ENCODE results near the gene PDYN. TPM values are rescaled to one million over a fixed set of nuclear protein-coding genes. Genes with fewer than 3 reads are reported as not detected.

Gene PDYN
- total RNA-seq, 2 donors from 2014 or later, result not detected

DNA sequence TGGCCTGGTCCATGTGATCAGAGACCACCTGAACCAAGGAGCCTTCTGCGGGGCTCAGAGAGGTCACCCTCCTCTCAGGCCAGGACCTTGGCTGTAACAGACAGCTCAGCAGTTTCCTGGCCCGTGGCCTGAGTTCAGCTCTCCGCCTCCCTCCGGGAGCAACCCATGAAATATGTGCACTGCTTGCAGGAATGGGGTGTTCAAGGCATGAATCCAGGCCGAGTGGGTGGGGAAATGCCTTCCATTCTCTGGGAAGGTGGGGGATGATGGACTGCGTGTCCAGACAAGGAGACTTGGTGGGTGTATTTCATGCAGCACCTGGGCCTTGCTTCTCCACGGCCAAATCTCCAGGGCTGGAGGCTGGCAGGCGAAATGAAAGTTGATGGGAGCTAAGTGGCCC, 52.6 kb downstream of the PDYN start:
- intact Hi-C loops (cut with DNase I, micrococcal nuclease), result no loop called here
- DNase-seq, result no peak
- ATAC-seq, result no peak

DNA sequence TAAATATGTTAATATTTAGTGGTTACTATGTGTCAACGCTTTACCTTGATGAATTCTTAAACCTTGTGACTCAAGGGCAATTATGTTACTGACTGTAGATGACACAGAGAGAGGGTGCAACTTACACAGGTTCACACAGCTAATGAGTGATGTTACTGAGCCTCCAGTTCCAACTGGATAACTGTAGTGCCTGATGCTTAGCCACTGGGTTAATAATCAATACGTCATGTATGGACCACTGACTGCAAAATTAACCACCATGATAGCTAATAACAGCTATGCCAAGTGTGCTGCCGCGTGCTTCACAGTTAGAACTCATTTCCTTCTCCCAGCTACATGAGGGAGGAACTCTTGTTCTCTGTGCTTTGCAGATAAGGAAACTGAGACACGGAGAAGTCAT, 53.3 kb downstream of the PDYN start:
- intact Hi-C loops (cut with DNase I, micrococcal nuclease), result no loop called here
- ATAC-seq (no peak), DNase-seq (no peak)

DNA sequence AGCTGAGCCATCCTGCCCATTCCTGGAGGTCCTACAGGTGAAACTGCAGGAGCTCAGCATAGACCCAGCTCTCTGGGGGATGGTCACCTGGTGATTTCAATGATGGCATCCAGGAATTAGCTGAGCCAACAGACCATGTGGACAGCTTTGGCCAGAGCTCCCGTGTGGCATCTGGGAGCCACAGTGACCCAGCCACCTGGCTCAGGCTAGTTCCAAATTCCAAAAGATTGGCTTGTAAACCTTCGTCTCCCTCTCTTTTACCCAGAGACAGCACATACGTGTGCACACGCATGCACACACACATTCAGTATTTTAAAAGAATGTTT, 54.6 kb downstream of the PDYN start:
- intact Hi-C loops (cut with DNase I, micrococcal nuclease), result no loop called here
- no peak for DNase-seq
- ATAC-seq, result no peak

DNA sequence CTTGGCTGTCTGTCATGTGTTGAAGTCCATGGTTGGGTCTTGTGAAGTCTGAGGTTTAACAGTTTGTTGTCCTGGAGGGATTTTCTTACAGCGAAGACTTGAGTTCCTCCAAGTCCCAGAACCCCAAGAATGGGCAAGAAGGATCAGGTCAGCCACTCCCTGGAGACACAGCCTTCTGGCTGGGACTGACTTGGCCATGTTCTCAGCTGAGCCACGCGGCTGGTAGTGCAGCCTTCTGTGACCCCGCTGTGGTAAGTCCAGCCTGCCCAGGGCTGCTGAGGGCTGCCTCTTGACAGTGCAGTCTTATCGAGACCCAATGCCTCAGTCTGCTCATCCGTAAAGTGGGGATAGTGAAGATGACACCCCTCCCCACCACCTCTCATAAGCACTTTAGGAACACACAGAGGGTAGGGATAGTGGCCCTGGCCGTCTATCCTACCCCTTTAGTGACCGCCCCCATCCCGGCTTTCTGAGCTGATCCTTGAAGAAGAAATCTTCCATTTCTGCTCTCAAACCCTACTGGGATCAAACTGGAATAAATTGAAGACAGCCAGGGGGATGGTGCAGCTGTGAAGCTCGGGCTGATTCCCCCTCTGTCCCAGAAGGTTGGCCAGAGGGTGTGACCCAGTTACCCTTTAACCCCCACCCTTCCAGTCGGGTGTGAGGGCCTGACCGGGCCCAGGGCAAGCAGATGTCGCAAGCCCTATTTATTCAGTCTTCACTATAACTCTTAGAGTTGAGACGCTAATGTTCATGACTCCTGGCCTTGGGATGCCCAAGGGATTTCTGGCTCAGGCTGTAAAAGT, 55.2 kb downstream of the PDYN start:
- no peak for DNase-seq
- ATAC-seq, result no peak
- intact Hi-C loops (cut with DNase I, micrococcal nuclease), result no loop called here

DNA sequence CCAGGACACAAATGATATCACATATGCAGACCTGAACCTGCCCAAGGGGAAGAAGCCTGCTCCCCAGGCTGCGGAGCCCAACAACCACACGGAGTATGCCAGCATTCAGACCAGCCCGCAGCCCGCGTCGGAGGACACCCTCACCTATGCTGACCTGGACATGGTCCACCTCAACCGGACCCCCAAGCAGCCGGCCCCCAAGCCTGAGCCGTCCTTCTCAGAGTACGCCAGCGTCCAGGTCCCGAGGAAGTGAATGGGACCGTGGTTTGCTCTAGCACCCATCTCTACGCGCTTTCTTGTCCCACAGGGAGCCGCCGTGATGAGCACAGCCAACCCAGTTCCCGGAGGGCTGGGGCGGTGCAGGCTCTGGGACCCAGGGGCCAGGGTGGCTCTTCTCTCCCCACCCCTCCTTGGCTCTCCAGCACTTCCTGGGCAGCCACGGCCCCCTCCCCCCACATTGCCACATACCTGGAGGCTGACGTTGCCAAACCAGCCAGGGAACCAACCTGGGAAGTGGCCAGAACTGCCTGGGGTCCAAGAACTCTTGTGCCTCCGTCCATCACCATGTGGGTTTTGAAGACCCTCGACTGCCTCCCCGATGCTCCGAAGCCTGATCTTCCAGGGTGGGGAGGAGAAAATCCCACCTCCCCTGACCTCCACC, 56.4 kb downstream of the PDYN start:
- DNase-seq (no peak), ATAC-seq (no peak)
- intact Hi-C loops (cut with DNase I, micrococcal nuclease), result no loop called here

DNA sequence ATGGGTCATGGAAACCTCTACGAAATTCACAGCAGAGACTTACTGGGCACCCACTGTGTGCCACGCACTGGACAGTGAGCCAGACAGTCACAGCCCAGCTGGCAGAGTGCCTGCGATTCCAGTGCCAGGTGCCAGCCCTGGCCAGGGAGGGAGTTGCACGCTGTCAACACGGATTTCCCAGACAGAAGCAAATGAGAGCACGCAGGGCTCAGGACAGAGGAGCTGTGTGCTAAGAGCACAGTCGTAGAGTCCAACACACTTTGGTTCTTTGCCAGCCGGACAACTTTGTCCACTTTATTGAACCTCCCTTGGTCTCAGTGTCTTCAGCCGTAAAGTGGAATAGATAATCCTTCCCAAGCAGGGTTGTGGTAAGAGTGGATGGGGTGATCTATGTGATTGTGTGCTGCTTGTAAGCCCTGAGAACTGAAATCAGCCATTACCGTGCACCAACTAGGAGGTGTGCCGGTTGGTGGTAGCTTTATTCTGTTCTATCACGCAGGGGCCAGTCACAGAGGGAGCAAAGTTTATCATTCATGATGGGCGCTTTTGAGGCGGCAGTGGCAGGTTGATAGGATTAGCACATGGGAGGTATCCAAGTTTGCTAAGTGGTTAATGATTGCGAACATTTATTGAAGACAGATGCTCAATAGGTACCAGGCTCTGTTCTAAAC, 58.0 kb downstream of the PDYN start:
- intact Hi-C loops (cut with DNase I, micrococcal nuclease), result no loop called here
- ATAC-seq, result peak; percentile 90
- DNase-seq, result peak; percentile 66 to 72

DNA sequence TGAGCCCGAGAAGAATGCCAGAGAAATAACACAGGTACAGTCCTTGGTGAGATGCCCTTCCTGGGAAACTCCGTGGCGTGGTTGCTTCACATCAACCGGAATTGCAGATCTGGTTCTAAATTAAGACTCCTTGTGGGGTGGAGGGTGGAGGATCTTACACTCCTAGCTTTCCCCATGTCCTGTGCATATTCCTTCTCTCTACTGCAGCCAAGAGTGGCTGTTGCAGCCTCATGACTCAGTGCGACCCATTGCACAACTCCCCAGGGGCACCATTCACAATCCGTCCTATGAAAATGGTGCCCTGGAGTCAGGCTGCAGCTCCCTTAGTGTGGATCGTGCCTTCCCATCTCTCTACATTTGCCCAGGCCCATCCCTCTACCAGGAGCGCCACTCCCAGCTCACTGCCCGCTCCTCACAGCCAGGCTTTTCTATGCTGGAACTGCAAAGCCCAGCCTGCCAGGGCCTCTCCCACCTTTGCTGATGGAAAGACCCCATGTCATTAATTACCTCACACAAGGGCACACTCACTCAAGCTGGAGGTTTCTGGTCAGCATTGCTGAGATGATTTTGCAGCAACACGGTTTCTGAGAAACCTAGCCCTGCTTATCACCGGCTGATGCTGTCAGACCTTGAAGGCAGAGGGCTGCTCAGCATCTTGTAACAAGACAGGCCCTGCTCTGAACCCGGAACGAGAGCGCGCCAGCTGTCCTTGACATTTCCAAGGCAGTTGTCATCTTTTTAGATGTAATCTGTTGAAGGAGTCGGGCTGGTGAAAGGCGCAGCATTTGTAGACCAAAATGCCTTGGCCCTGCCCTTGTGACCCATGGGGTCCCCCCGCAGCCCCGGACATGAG, 58.9 kb downstream of the PDYN start:
- peak in 1 of 2 donors; percentile 39 for DNase-seq
- intact Hi-C loops (cut with DNase I, micrococcal nuclease), result no loop called here
- no peak for ATAC-seq

DNA sequence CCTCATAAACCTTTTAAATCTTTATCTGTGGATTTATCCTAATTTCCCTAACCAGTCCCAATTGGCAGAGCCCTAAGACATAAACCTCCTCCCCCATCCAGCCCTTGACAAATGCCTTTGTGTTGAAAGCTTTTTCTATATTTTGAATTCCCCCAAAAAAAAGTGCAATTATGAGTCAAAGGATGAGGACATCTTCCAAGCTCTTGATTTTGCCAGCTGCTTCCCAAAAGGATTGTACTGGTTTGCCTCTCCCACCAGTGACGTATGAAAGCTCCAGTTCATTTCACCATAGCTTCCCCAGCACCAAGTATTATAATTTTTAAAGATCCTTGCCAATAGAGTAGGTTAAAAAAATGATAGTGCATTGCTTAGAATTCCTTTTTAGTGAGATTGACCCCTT, 59.7 kb downstream of the PDYN start:
- DNase-seq (no peak), ATAC-seq (no peak)
- intact Hi-C loops (cut with DNase I, micrococcal nuclease), result no loop called here

DNA sequence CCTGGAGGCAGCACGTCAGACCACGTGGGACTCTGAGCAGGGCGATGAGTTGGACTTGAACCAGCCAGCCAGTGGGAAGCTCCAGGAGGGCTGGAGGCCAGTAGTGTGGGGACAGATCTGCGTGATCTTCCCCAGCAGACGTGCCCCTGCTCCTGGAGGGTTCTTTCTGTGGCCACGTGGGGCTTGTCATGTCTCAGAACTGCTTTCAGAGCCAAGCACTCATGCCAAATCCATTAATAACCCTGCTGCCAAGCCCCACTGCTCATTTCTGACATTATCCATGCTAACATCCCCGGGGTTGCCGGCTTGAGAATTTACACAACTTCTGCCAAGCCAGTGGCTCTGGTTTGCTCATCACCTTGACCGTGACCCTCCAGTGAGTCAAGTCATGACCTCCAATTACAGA, 60.4 kb downstream of the PDYN start:
- DNase-seq (peak in 1 of 2 donors; percentile 59), ATAC-seq (no peak)
- intact Hi-C loops (cut with DNase I, micrococcal nuclease), result no loop called here

DNA sequence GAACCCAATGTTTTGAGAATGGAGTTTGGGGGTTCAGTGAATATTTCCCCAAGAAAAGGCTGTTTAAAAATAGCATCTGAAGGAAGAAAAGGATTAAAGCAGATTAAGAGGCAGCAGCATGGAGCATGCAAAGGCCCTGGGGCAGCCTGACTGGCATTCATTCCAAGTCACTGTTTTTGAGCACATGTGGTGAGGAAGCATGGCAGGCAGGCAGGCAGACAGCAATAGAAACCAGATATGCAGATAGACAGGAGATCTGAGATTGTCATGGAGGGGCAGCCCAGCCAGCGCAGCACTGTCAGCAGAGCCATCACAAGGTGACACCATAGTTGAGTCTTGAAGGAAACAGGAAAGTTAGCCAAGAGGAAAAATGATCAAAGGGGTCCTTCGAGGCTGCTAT, 60.9 kb downstream of the PDYN start:
- ATAC-seq (no peak), DNase-seq (no peak)
- intact Hi-C loops (cut with DNase I, micrococcal nuclease), result no loop called here

DNA sequence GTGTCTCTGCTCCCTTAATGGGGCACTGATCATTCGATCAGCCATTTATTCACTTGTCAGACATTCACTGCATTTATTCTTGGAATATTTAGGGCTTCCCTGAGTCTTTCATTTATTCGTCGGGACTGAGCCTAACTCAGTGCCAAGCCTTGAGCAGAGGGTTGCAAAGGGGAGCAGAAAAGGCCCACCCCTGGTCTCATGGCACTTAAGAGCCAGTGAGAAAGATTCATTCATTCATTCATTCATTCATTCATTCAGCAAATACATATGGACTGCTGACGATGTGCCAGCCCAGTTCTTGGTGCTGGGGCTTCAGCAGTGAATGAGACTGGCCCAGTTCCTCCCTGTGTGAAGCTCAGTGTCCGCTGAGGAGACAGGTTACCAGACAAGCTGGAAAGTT, 62.0 kb downstream of the PDYN start:
- intact Hi-C loops (cut with DNase I, micrococcal nuclease), result no loop called here
- ATAC-seq, result no peak
- no peak for DNase-seq

DNA sequence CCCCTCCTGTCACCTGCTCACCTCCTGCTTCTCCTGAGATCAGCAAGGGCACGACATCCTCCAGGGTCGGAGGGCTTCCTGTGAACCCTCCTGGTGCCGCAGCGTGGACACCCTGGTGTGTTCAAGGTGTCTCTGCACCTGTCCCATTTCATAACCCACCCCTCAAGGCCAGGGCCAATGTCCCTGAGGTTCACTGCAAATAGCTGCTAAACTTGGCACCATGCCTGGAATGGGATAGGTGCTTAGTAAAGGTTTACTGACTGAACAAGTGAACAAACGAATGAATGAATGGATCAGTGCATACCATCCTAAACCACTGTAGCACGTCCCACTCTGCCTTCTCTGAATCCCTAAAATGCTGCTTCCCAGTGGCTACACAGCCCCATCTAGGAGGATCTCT, 63.7 kb downstream of the PDYN start:
- intact Hi-C loops (cut with DNase I, micrococcal nuclease), result no loop called here
- ATAC-seq, result no peak
- no peak for DNase-seq

DNA sequence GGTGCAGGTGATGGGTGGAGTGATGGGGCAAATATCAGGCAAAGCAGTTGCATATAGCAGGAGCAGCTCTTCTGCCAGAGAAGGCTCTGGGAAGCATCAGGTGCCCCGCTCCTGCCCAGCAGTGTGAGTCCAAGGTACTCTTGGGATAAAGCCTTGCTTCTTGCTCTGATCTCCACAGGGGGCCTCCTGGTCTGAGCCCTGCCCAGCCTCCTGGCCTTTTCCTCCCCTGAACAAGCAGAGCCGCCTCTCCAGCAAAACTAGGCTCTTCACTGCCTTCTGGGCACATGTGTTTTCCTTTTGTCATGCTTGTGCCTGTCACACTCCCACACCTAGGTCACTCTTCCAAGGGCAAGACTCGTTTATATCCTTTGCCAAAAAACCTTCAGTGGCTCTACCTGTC, 64.4 kb downstream of the PDYN start:
- intact Hi-C loops (cut with DNase I, micrococcal nuclease), result no loop called here
- no peak for ATAC-seq
- DNase-seq, result no peak

DNA sequence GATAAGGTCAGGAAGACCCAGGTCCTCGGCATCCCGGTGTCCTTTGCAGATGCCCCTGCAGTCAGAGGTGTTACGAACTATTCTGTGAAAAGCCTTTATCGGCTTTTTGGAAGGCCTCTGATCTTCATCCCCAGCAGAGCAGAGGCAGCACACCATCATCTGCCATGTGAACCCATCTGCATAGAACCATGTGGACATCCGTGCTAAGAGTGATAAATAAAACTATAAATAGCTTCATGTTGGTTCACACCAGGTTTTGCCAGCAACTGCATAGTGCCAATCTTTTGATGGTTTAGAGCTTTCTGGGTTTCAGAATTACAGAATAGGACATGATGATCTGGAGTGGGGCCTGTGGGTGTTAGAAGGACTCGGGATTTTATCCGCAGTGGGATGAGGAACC, 65.1 kb downstream of the PDYN start:
- intact Hi-C loops (cut with DNase I, micrococcal nuclease), result no loop called here
- ATAC-seq, result no peak
- DNase-seq, result no peak

Other genes starting within 250 kb of the PDYN start
- gene SIRPA, start 98.7 kb downstream of the PDYN start, total RNA-seq, result 10 to 100 TPM in 1 of 2 donors, 1 to 10 TPM in 1; 7.4 to 13.3 TPM
- gene STK35, start 107.8 kb upstream of the PDYN start, total RNA-seq, result 10 to 100 TPM; 21.9 to 23.8 TPM

Measured in left colon (tissue), 2 donors.